H1 (cell line): ENCODE results near the gene FAM83C. TPM values are rescaled to one million over a fixed set of nuclear protein-coding genes. Genes with fewer than 3 reads are reported as not detected.

Experiments used
- CTCF ChIA-PET: fragments of 300-600 bp; sonication (Branson Sonifier 250); formaldehyde crosslinking; loops from one replicate; lab custom pipeline; 2021; ENCODE audit not compliant: partially characterized antibody; lab: Charles Lee
- POLR2A ChIA-PET: fragments of 300-600 bp; sonication (Branson Sonifier 250); formaldehyde crosslinking; loops from one replicate; lab custom pipeline; 2021; ENCODE audit warnings: inconsistent platforms; ENCODE audit not compliant: partially characterized antibody; lab: Charles Lee
- DNase-seq, 2 experiments: peaks; one replicate each; pipeline versions ENCODE4 v3.0.0 to v3.0.0-alpha.2; 2010 to 2022; ENCODE audit warnings: low spot score in 2 of 2, low read depth in 1 of 2, mixed read lengths in 1 of 2
- FAIRE-seq: peaks from 2 replicates; lab custom pipeline; 2011; peaks lifted over from hg19 to GRCh38; lab: Jason Lieb, UNC
- H2AFZ ChIP-seq: 2 replicates; pipeline ENCODE4 v1.8.1; 2012; ENCODE audit warnings: low read length, inconsistent platforms
- H2AK5ac ChIP-seq: 2 replicates; pipeline ENCODE4 v1.6.1; 2013; ENCODE audit warnings: low read depth, low read length
- H2BK120ac ChIP-seq: replicated peaks from 2 replicates; pipeline ENCODE3; 2013; ENCODE audit warnings: low read depth, low read length, inconsistent platforms
- H2BK12ac ChIP-seq: 2 replicates; pipeline ENCODE4 v1.6.1; 2013; ENCODE audit warnings: low read depth, low read length
- H2BK15ac ChIP-seq: 2 replicates; pipeline ENCODE4 v1.6.1; 2013; ENCODE audit warnings: low read length
- H2BK20ac ChIP-seq: 2 replicates; pipeline ENCODE4 v1.6.1; 2013; ENCODE audit warnings: low read length
- H2BK5ac ChIP-seq: 2 replicates; pipeline ENCODE4 v1.6.1; 2013; ENCODE audit warnings: low read depth, low read length
- H3K14ac ChIP-seq: 2 replicates; pipeline ENCODE4 v1.6.1; 2013; ENCODE audit warnings: inconsistent platforms; ENCODE audit not compliant: insufficient read length
- H3K18ac ChIP-seq: 2 replicates; pipeline ENCODE4 v1.6.1; 2013; ENCODE audit warnings: low read length; ENCODE audit errors: extremely low read depth
- H3K23ac ChIP-seq: 2 replicates; pipeline ENCODE4 v1.6.1; 2013; ENCODE audit warnings: inconsistent platforms; ENCODE audit not compliant: insufficient read length
- H3K23me2 ChIP-seq: 2 replicates; pipeline ENCODE4 v1.6.1; 2013; ENCODE audit warnings: low read depth, low read length
- H3K27ac ChIP-seq: 2 replicates; pipeline ENCODE4 v1.6.1; 2011; ENCODE audit warnings: low read depth, low read length, inconsistent platforms
- H3K27me3 ChIP-seq, 4 experiments: replicated peaks in 1 of 4; 1 replicate in 1 of 4; 2 replicates in 3 of 4; pipeline versions ENCODE4 v1.6.1 to v1.8.1; 2011 to 2013; ENCODE audit warnings: low read length in 3 of 4, mild to moderate bottlenecking in 3 of 4, inconsistent platforms in 2 of 4, mixed read lengths in 2 of 4, moderate library complexity in 1 of 4; ENCODE audit not compliant: control insufficient read depth in 3 of 4, insufficient read depth in 3 of 4; ENCODE audit errors: extremely low read depth in 1 of 4
- H3K36me3 ChIP-seq, 4 experiments: 2 replicates each; pipeline versions ENCODE4 v1.6.1 to v1.8.1; 2011 to 2013; ENCODE audit warnings: mild to moderate bottlenecking in 4 of 4, low read length in 3 of 4, moderate library complexity in 2 of 4, control low read depth in 1 of 4, inconsistent platforms in 1 of 4; ENCODE audit not compliant: insufficient read depth in 4 of 4, control insufficient read depth in 2 of 4
- H3K4ac ChIP-seq: replicated peaks from 2 replicates; pipeline ENCODE3; 2013; ENCODE audit warnings: low read length, low read depth, mixed read lengths, inconsistent platforms; ENCODE audit not compliant: insufficient read length
- H3K4me1 ChIP-seq, 4 experiments: replicated peaks in 1 of 4; 1 replicate in 1 of 4; 2 replicates in 3 of 4; pipeline versions ENCODE4 v1.6.1 to v1.8.1; 2011 to 2013; ENCODE audit warnings: low read length in 3 of 4, inconsistent platforms in 2 of 4, mixed read lengths in 1 of 4; ENCODE audit not compliant: insufficient read depth in 4 of 4, control insufficient read depth in 3 of 4
- H3K4me2 ChIP-seq, 2 experiments: 2 replicates each; pipeline versions ENCODE4 v1.6.1 to v1.8.1; 2011 to 2013; ENCODE audit warnings: low read depth in 2 of 2, low read length in 2 of 2, control low read depth in 1 of 2, inconsistent platforms in 1 of 2, mild to moderate bottlenecking in 1 of 2; ENCODE audit not compliant: insufficient read depth in 1 of 2
- H3K4me3 ChIP-seq, 4 experiments: fragments of 200-600, 300-600 bp in 1 of 4; sonication (generic), shearing (Covaris generic), sonication (Bioruptor Twin) in 1 of 4; 2 replicates each; pipeline versions ENCODE4 v1.5.1 to v1.8.1; 2011 to 2016; ENCODE audit warnings: low read length in 4 of 4, low read depth in 3 of 4, control low read depth in 2 of 4, inconsistent platforms in 2 of 4, mild to moderate bottlenecking in 2 of 4, mixed read lengths in 1 of 4, moderate library complexity in 1 of 4; ENCODE audit not compliant: insufficient read depth in 2 of 4; ENCODE audit errors: extremely low read depth in 1 of 4
- H3K56ac ChIP-seq: replicated peaks from 2 replicates; pipeline ENCODE3; 2013; ENCODE audit warnings: low read depth, mild to moderate bottlenecking, mixed read lengths, low read length, inconsistent platforms; ENCODE audit not compliant: insufficient read length
- H3K79me1 ChIP-seq: 2 replicates; pipeline ENCODE4 v1.6.1; 2013; ENCODE audit warnings: low read depth, low read length, control low read depth
- H3K79me2 ChIP-seq, 2 experiments: 2 replicates each; pipeline versions ENCODE4 v1.6.1 to v1.8.1; 2012 to 2013; ENCODE audit warnings: low read length in 2 of 2, mild to moderate bottlenecking in 2 of 2, inconsistent platforms in 1 of 2; ENCODE audit not compliant: insufficient read depth in 2 of 2, control insufficient read depth in 1 of 2
- H3K9ac ChIP-seq, 4 experiments: replicated peaks in 1 of 4; 1 replicate in 1 of 4; 2 replicates in 3 of 4; pipeline versions ENCODE4 v1.6.1 to v1.8.1; 2011 to 2013; ENCODE audit warnings: low read depth in 3 of 4, low read length in 3 of 4, control low read depth in 2 of 4, mild to moderate bottlenecking in 2 of 4, moderate library complexity in 2 of 4, inconsistent platforms in 1 of 4; ENCODE audit errors: extremely low read depth in 1 of 4
- H3K9me3 ChIP-seq, 2 experiments: 2 replicates each; pipeline versions ENCODE4 v1.6.1 to v1.8.1; 2012 to 2013; ENCODE audit warnings: mild to moderate bottlenecking in 2 of 2, moderate library complexity in 2 of 2, control low read depth in 1 of 2, inconsistent platforms in 1 of 2, low read depth in 1 of 2, low read length in 1 of 2, mixed read lengths in 1 of 2; ENCODE audit not compliant: insufficient read depth in 2 of 2
- H4K20me1 ChIP-seq, 2 experiments: replicated peaks in 1 of 2; 2 replicates each; pipeline versions ENCODE3 to v1.8.1; 2011 to 2013; ENCODE audit warnings: inconsistent platforms in 2 of 2, low read length in 2 of 2, mild to moderate bottlenecking in 1 of 2; ENCODE audit not compliant: insufficient read depth in 2 of 2, control insufficient read depth in 1 of 2
- H4K5ac ChIP-seq: 2 replicates; pipeline ENCODE4 v1.6.1; 2013; ENCODE audit warnings: low read length, low read depth, mixed read lengths, inconsistent platforms; ENCODE audit not compliant: insufficient read length
- H4K8ac ChIP-seq: 2 replicates; pipeline ENCODE4 v1.8.0; 2013; ENCODE audit warnings: mild to moderate bottlenecking, moderate library complexity, low read length, inconsistent platforms; ENCODE audit not compliant: insufficient read depth; ENCODE audit errors: extremely low read depth
- H4K91ac ChIP-seq: replicated peaks from 2 replicates; pipeline ENCODE3; 2013; ENCODE audit warnings: low read length, mixed read lengths, inconsistent platforms; ENCODE audit not compliant: insufficient read length
- CBX5 ChIP-seq: fragments of 300-800, 300-1000 bp; sonication (generic); IDR thresholded peaks from 2 replicates; pipeline ENCODE4 v1.7.1; 2016; ENCODE audit warnings: antibody characterized with exemption, low read length, low read depth
- CBX8 ChIP-seq: fragments of 300-800, 300-1000 bp; sonication (generic); IDR thresholded peaks from 2 replicates; pipeline ENCODE4 v1.7.1; 2016; ENCODE audit warnings: low read depth, low read length, borderline replicate concordance
- KDM4A ChIP-seq: IDR thresholded peaks from one replicate; pipeline ENCODE4 v1.7.1; 2012; ENCODE audit warnings: low read depth, mild to moderate bottlenecking, moderate library complexity, low read length, inconsistent platforms; ENCODE audit not compliant: severe bottlenecking
- MAX ChIP-seq: IDR thresholded peaks from 2 replicates; pipeline ENCODE4 v1.6.1; 2012; ENCODE audit warnings: inconsistent platforms
- NANOG ChIP-seq: IDR thresholded peaks from 2 replicates; pipeline ENCODE4 v1.6.1; 2011; ENCODE audit warnings: low read length, low read depth, mild to moderate bottlenecking, inconsistent platforms; ENCODE audit not compliant: insufficient read depth, poor library complexity, severe bottlenecking
- NRF1 ChIP-seq: IDR thresholded peaks from 2 replicates; pipeline ENCODE4 v1.6.1; 2011; ENCODE audit warnings: mild to moderate bottlenecking, low read depth, low read length, improper control_type of control experiment
- RAD21 ChIP-seq, 2 experiments: IDR thresholded peaks in 1 of 2; conservative IDR thresholded peaks in 1 of 2; 2 replicates each; pipeline ENCODE4 v1.6.1; 2011; ENCODE audit warnings: low read depth in 2 of 2, low read length in 2 of 2, improper control_type of control experiment in 1 of 2, inconsistent platforms in 1 of 2, mild to moderate bottlenecking in 1 of 2, moderate library complexity in 1 of 2
- RBBP5 ChIP-seq: IDR thresholded peaks from 2 replicates; pipeline ENCODE4 v1.7.1; 2012; ENCODE audit warnings: low read depth, mild to moderate bottlenecking, inconsistent platforms, low read length, moderate library complexity, borderline replicate concordance
- ZNF274 ChIP-seq: IDR thresholded peaks from 2 replicates; pipeline ENCODE4 v1.7.0; 2012; ENCODE audit warnings: low read length, borderline replicate concordance; ENCODE audit errors: extremely low read depth
- WGBS, 2 experiments: shearing (Covaris generic) in 1 of 2; methylation state at CpG; one replicate each; pipeline versions ENCODE4 v1.1.6 to v1.1.7; 2013 to 2015; ENCODE audit warnings: low lambda C conversion rate in 2 of 2, mixed read lengths in 2 of 2, inconsistent platforms in 1 of 2, low coverage in 1 of 2, missing lambda C conversion rate in 1 of 2; ENCODE audit not compliant: insufficient replicate concordance in 2 of 2, insufficient coverage in 1 of 2, insufficient read length in 1 of 2; ENCODE audit errors: extremely low coverage in 1 of 2, missing lambda C conversion rate in 1 of 2; 5-methylcytosine and 5-hydroxymethylcytosine counted together
- polyA plus RNA-seq, 7 experiments: library from polyadenylated mRNA; depleted of rRNA in 3 of 7; stranded (reverse) in 5 of 7; unstranded in 2 of 7; fragments of >200 nt in 5 of 7; fragments of 200-250 nt in 2 of 7; gene quantifications; 1 replicate in 5 of 7; 2 replicates in 1 of 7; 4 replicates in 1 of 7; pipeline versions ENCODE4 v1.2.1 to v1.2.3, GENCODE V29; 2011 to 2013; ENCODE audit warnings: missing spikeins in 2 of 7, mixed read lengths in 2 of 7
- total RNA-seq: library from RNA; stranded (reverse); fragmentation: NEBNext Ultra II Directional; extraction: Animal tissue kit (Norgen Biotek cat#: 25700); gene quantifications from 2 replicates; pipeline ENCODE4 v1.2.1, GENCODE V29; 2021
- TF ChIP-seq, protein P1 (sequence below): IDR thresholded peaks from 2 replicates; pipeline ENCODE4 v1.6.1; 2012; ENCODE audit warnings: inconsistent platforms

Gene FAM83C
- total and polyA plus RNA-seq, 2 of the 8 experiments (the other 6 are each of a cell fraction or from before 2014, with no cell fraction given) = not detected

GRCh38 chr20:35333606-35334005 lies 41.4 kb upstream of the FAM83C start:
- Histone ChIP-seq H3K4ac (no peak overlapping the region), H2BK120ac (no peak overlapping the region), H3K9ac (no peak overlapping the region), H2BK12ac (no peak overlapping the region), H2AK5ac (no peak overlapping the region), H4K91ac (no peak overlapping the region), H3K14ac (no peak overlapping the region), H2AFZ (no peak overlapping the region), H3K4me3 (no peak overlapping the region), H2BK20ac (no peak overlapping the region), H3K79me1 (no peaks in the 10 kb centered on the region), H3K36me3 (no peaks in the 10 kb centered on the region; a peak in 1 of 8 replicates), H3K79me2 (no peaks in the 10 kb centered on the region), H3K4me1 (peaks cover 0 to 4% (median 1%) of the 10 kb centered on the region in 4 experiments; a peak in 2 of 7 replicates), H4K5ac (no peak overlapping the region), H4K8ac (no peak overlapping the region; the same call in 1 of the 2 replicates), H3K56ac (no peak overlapping the region), H2BK5ac (no peak overlapping the region), H3K27ac (no peak overlapping the region), H3K4me2 (no peak overlapping the region), H3K18ac (no peak overlapping the region), H3K9me3 (no peaks in the 10 kb centered on the region), H4K20me1 (no peaks in the 10 kb centered on the region), H3K23me2 (no peaks in the 10 kb centered on the region), H2BK15ac (no peak overlapping the region), H3K23ac (no peak overlapping the region), H3K27me3 (no peaks in the 10 kb centered on the region)
- 90% methylated on average over 4 of the region's 4 CpGs; no CpG with 5 or more reads in 1 of the 2 experiments for WGBS, 2 experiments
- POLR2A ChIA-PET = no interaction called here
- no peak for DNase-seq
- CTCF ChIA-PET = interaction anchor here (0.8 to 1.3 kb wide), 3 partner anchors 8 to 35 kb away, joined by 3 to 4 read pairs (median 3); no protein-coding TSS in a partner anchor
- FAIRE-seq = no peak
- TF ChIP-seq CBX8 (no peak), NANOG (no peak), KDM4A (no peak), MAX (no peak), NRF1 (no peak), CBX5 (no peak), ZNF274 (no peak), RAD21 (IDR thresholded peaks at IDR 0.05 in 1 of 2, conservative IDR thresholded peaks at IDR 0.05 in 1 of 2; ENCODE audit: low read depth in 2 of 2, low read length in 2 of 2) (no peak), RBBP5 (no peak)
- TF ChIP-seq, protein P1, sequence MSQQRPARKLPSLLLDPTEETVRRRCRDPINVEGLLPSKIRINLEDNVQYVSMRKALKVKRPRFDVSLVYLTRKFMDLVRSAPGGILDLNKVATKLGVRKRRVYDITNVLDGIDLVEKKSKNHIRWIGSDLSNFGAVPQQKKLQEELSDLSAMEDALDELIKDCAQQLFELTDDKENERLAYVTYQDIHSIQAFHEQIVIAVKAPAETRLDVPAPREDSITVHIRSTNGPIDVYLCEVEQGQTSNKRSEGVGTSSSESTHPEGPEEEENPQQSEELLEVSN = no peak
